Effector memory CD8-positive, alpha-beta T cell (primary cell): Measurements from ENCODE around the gene PRAC2.
A peak's percentile ranks its signal among the peaks of the same experiment; 100 is the strongest.

Experiments
- ATAC-seq: fragments of 150-1000 bp; cut with Tn5 transposase; replicated peaks from 2 replicates; pipeline ENCODE4 v1.10.0; 2021; ENCODE audit warnings: mild to moderate bottlenecking, moderate library complexity
- DNase-seq, 3 experiments: peaks; one replicate each; pipeline ENCODE4 v3.0.0; 2021
- H3K27ac Mint-ChIP-seq, 2 donors: one replicate each; pipeline ENCODE4 v1.8.0; 2022; ENCODE audit warnings: mild to moderate bottlenecking in 2 of 2, mixed read lengths in 2 of 2, moderate library complexity in 2 of 2
- H3K27me3 Mint-ChIP-seq, 2 donors: one replicate each; pipeline ENCODE4 v1.8.0; 2022; ENCODE audit warnings: mixed read lengths in 2 of 2
- H3K36me3 Mint-ChIP-seq: one replicate; pipeline ENCODE4 v1.8.0; 2022; ENCODE audit warnings: mild to moderate bottlenecking, moderate library complexity, mixed read lengths; ENCODE audit not compliant: insufficient read depth
- H3K4me1 Mint-ChIP-seq, 2 donors: one replicate each; pipeline ENCODE4 v1.8.0; 2022; ENCODE audit warnings: low read depth in 2 of 2, mixed read lengths in 2 of 2
- H3K4me3 Mint-ChIP-seq, 2 donors: one replicate each; pipeline ENCODE4 v1.8.0; 2022; ENCODE audit warnings: mild to moderate bottlenecking in 2 of 2, mixed read lengths in 2 of 2, moderate library complexity in 2 of 2
- H3K9me3 Mint-ChIP-seq, 2 donors: one replicate each; pipeline ENCODE4 v1.8.0; 2022; ENCODE audit warnings: mixed read lengths in 2 of 2
- total RNA-seq, 9 experiments: gene quantifications; one replicate each; lab custom pipeline; 2026; lab: John Stamatoyannopoulos, UW

Gene PRAC2
- total RNA-seq, result 0 reads per million in 9 experiments

DNA sequence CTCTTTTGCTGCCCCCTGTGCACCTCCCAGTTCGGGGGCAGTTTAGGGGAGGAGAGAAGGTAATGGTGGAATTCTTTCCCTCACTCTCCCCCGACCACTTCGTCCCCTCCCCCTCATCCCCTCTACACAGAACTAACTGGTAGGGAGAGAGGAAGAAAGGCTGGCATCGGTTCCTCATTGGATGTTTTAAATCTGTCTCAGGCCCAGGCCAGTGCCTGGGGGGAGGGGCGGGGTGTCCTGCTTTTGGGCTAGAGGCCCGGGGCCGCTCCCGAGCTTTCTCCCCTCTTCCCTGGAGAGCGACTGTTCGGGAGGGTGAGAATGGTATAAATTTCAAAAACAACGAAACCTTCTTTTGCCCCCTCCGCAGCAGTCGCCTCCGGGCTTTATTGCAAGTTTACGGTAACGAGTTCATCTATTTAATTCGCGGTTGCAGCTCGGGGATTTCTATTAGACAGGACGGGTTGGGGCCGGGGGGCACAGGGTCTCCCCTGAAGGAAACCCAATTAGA, at the start of gene PRAC2:
TSS of gene PRAC2 (plus strand) at position 271 of the 508 bp plus-strand sequence. CDS start 1,226 bp downstream, outside the sequence.
- ATAC-seq (no peak), DNase-seq (no peak)
- peak within 1 kb of the TSS; percentile 65 to 76 for H3K4me3 Mint-ChIP-seq
- no peaks in the 10 kb centered on the region for H3K9me3 Mint-ChIP-seq
- peaks cover 38% of the 10 kb centered on the region for H3K36me3 Mint-ChIP-seq
- H3K4me1 Mint-ChIP-seq, result peaks cover 25 to 28% of the 10 kb centered on the region in 2 donors
- no peak within 1 kb of the TSS for H3K27ac Mint-ChIP-seq
- H3K27me3 Mint-ChIP-seq, result peaks cover 94 to 100% of the 10 kb centered on the region in 2 donors

DNA sequence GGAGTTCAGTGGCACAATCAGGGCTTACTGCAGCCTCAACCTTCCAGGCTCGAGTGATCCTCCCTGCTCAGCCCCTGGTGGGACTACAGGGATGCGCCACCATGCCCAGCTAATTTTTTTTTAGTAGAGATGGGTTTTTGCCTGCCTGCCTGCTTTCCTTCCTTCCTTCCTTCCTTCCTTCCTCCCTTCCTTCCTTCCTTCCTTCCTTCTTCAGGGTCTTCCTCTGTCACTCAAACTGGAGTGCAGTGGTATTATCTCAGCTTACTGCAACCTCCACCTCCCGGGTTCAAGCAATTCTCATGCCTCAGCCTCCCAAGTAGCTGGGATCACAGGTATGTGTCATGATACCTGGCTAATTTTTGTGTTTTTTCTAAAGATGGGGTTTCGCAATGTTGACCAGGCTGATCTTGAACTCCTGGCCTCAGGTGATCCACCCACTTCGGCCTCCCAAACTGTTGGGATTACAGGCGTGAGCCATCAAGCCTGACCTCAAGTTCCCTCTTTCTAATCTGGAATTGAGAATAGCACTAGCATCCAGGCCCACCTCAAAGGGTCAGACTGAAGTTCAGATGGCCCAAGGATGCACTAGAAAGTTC, 45.9 kb upstream of the PRAC2 start:
- ATAC-seq (no peak), DNase-seq (no peak)
- Mint-ChIP-seq H3K4me3 (no peak overlapping the region), H3K36me3 (peaks cover 4% of the 10 kb centered on the region), H3K9me3 (no peaks in the 10 kb centered on the region), H3K27me3 (peaks cover 7 to 41% of the 10 kb centered on the region in 2 donors), H3K4me1 (peaks cover 4 to 5% of the 10 kb centered on the region in 2 donors), H3K27ac (no peak overlapping the region)

GRCh38 chr17:48678141-48678971, 44.6 kb upstream of the PRAC2 start:
- peak; percentile 68 to 74 (median 72) for DNase-seq
- Mint-ChIP-seq H3K36me3 (peaks cover 4% of the 10 kb centered on the region), H3K4me3 (peak overlapping the region; percentile 38 to 58), H3K27me3 (peaks cover 7 to 40% of the 10 kb centered on the region in 2 donors), H3K9me3 (no peaks in the 10 kb centered on the region), H3K4me1 (peaks cover 4 to 5% of the 10 kb centered on the region in 2 donors), H3K27ac (no peak overlapping the region)
- peak; percentile 95 for ATAC-seq

DNA sequence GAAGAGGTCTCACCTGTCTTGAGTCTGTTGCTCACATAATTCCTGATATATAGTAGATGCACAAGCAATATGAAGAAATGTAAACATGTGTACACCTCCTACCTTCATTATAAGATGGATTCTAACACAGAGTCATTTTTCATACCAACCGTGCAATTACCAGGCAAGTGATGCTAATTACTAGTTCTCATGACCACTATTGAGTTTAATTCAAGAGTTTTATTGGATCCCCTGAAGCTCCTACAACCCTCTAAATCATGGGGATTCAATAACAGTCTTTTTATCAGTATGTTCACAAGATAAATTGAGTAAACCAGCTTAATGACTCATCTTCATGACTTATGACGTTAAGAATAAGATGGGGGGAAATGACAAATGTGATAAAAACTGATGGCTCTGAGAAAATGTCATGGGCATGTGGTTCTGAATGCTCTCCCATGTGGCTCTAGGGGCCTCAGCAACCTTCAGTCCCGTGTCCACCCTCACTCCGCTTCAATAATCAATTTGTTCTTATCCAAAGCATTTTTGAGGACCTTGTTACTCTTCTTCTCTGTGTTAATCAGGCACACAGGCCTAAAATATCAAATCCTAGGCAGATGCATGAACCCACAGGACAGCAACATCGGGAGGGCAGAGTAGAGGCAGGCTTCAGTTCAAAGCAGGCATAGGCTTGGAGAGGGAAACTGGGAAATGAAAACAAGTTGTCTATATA, 43.4 kb upstream of the PRAC2 start:
- Mint-ChIP-seq H3K27me3 (peaks cover 7 to 40% of the 10 kb centered on the region in 2 donors), H3K4me1 (peaks cover 4 to 5% of the 10 kb centered on the region in 2 donors), H3K27ac (no peak overlapping the region), H3K4me3 (no peak overlapping the region), H3K36me3 (peaks cover 4% of the 10 kb centered on the region), H3K9me3 (no peaks in the 10 kb centered on the region)
- DNase-seq (no peak), ATAC-seq (no peak)

DNA sequence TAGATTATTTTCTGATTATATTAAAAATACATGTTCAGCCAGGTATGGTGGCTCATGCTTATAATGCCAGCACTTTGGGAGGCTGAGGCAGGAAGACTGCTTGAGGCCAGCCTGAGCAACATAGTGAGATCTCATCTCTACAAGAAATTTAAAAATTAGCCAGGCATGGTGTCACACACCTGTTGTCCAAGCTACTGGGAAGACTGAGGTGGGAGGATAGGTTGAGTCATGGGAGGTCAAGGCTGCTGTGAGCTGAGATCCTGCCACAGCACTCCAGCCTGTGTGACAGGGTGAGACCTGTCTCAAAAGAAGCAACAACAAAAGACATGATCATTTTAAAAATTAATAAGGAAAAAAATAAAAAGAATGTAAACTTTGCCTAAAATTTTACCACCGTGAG, 41.4 kb upstream of the PRAC2 start:
- DNase-seq, result no peak
- no peak overlapping the region for H3K4me3 Mint-ChIP-seq
- H3K27me3 Mint-ChIP-seq, result peaks cover 7 to 40% of the 10 kb centered on the region in 2 donors
- H3K4me1 Mint-ChIP-seq, result peaks cover 4 to 5% of the 10 kb centered on the region in 2 donors
- H3K36me3 Mint-ChIP-seq, result peaks cover 4% of the 10 kb centered on the region
- no peaks in the 10 kb centered on the region for H3K9me3 Mint-ChIP-seq
- ATAC-seq, result no peak
- no peak overlapping the region for H3K27ac Mint-ChIP-seq

DNA sequence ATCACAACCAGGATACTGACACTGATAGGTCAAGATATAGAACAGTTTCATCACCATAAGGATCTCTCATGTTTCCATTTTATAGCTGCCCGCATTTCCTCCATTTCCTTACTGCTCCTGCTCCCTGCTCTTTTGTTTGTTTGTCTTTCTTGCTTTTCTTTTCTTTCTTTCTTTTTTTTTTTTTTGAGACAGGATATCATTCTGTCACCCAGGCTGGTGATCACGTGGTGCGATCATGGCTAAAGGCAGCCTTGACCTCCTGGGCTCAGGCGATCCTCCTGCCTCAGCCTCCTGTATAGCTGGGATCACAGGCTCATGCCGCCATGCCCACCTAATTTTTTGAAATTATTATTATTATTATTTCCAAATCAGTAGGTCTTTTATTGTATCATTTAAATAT, 32.3 kb upstream of the PRAC2 start:
- Mint-ChIP-seq H3K4me3 (no peak overlapping the region), H3K9me3 (peaks cover 0 to 1% of the 10 kb centered on the region in 2 donors), H3K4me1 (no peaks in the 10 kb centered on the region), H3K27ac (no peak overlapping the region), H3K36me3 (no peaks in the 10 kb centered on the region), H3K27me3 (peaks cover 7 to 15% of the 10 kb centered on the region in 2 donors)
- DNase-seq (no peak), ATAC-seq (no peak)

DNA sequence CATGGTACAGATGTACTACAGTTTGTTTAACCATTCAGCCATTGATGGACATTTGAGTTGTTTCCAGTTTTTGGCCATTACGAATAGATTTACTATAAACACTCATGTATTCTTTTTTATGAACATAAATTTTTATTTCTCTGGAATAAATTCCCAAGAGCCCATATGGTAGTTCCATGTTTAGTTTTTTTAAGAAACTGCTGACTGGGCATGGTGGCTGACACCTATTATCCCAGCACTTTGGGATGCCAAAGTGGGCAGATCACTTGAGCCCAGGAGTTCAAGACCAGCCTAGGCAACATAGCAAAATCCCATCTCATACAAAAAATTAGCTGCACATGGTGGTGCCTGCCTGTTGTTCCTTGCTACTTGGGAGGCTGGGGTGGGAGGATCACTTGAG, 30.9 kb upstream of the PRAC2 start:
- no peak for DNase-seq
- Mint-ChIP-seq H3K27ac (no peak overlapping the region), H3K27me3 (peaks cover 18 to 29% of the 10 kb centered on the region in 2 donors), H3K36me3 (no peaks in the 10 kb centered on the region), H3K9me3 (peaks cover 0 to 1% of the 10 kb centered on the region in 2 donors), H3K4me3 (no peak overlapping the region), H3K4me1 (no peaks in the 10 kb centered on the region)
- no peak for ATAC-seq

- Mint-ChIP-seq H3K4me3 (no peak overlapping the region), H3K9me3 (peaks cover 0 to 1% of the 10 kb centered on the region in 2 donors), H3K27ac (no peak overlapping the region), H3K27me3 (peaks cover 27 to 29% of the 10 kb centered on the region in 2 donors), H3K36me3 (no peaks in the 10 kb centered on the region), H3K4me1 (no peaks in the 10 kb centered on the region)
- ATAC-seq (no peak), DNase-seq (no peak)
These were observed 29.8 kb upstream of the PRAC2 start for GRCh38 chr17:48693178-48693577.

DNA sequence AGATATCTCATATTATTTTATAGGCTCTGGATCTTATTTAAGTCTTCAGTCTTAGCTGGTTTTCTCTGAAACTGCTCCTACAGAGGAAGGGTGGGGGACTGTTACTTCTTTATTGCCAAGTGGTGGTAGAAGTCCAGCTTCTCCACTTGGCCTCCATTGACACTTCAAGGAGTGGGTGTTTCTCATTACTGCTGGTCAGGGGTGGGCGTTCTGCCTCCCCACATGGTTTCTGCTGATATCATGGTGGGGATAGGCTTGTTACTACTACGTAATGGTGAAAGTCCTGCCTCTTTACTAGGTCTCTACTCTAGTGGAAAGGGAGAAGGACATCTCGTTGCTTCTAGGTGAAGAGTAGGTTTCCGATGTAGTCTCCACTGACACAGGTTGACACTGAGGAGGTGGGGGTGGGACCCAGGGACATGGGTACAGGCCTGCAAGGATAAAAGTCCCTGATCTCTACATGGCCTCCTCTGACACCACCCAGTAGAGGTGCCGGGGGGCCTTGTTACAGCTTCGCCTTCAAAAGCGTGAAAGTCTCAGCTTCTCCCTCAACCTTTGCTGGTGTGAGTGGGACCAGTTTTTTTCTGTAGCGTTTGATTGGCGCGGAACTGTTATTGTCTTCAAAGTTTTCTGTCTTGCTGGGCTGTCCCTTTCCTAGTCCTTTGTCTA, 21.0 kb upstream of the PRAC2 start:
- Mint-ChIP-seq H3K4me1 (no peaks in the 10 kb centered on the region), H3K4me3 (no peak overlapping the region), H3K9me3 (no peaks in the 10 kb centered on the region), H3K27me3 (peaks cover 67 to 79% of the 10 kb centered on the region in 2 donors), H3K36me3 (no peaks in the 10 kb centered on the region), H3K27ac (no peak overlapping the region)
- no peak for ATAC-seq
- DNase-seq, result no peak

DNA sequence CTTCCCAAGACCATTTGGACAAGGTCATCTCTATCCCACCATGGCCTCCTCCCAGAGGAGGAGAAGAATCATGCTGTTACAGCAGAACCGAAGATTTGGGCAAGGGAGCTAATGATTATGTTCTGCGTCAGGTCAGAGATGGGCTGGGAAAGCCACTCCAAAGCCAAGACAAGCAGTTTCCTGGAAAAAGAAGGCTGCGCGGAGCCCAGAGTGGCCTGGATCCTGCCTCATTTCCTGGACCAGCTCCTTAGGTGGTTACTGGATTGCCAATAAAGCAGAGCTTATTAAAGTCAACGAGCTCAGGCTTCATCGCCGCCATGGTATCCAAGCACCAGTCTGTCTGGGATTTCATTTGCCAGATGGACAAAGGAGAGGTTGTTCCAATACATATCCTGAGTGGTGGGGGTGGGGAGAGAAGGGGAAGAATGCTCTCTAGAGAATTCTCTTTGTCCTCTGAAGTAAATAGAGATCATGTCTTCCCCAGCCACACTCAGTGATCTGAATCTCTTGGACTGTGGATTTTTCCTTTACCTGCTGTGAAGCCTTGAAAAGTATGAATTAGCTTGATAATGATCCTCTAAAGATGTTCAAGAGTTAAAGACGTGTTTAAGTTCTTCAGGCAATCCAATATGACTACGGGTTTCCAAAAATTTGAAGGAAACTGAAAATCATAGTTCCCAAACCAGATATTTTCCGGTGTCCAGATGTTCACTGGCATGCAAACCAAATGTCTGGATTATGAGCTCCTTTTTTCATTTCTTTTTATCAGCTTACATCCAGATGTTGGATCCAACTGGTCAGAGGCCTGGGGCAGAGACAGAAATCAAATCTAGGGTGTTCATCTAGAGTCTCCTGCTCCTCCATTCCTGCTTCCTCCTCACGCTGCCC, 18.4 kb upstream of the PRAC2 start:
- no peaks in the 10 kb centered on the region for H3K9me3 Mint-ChIP-seq
- no peak for ATAC-seq
- peaks cover 68 to 92% of the 10 kb centered on the region in 2 donors for H3K27me3 Mint-ChIP-seq
- peaks cover 2% of the 10 kb centered on the region for H3K36me3 Mint-ChIP-seq
- H3K27ac Mint-ChIP-seq, result no peak overlapping the region
- H3K4me3 Mint-ChIP-seq, result no peak overlapping the region
- no peak for DNase-seq
- H3K4me1 Mint-ChIP-seq, result no peaks in the 10 kb centered on the region

GRCh38 chr17:48711128-48711527, 11.9 kb upstream of the PRAC2 start:
- no peak overlapping the region for H3K27ac Mint-ChIP-seq
- no peaks in the 10 kb centered on the region for H3K9me3 Mint-ChIP-seq
- H3K4me3 Mint-ChIP-seq, result no peak overlapping the region
- H3K36me3 Mint-ChIP-seq, result peaks cover 2% of the 10 kb centered on the region
- no peak for DNase-seq
- ATAC-seq, result no peak
- H3K27me3 Mint-ChIP-seq, result peaks cover 81 to 90% of the 10 kb centered on the region in 2 donors
- peaks cover 0 to 3% of the 10 kb centered on the region in 2 donors for H3K4me1 Mint-ChIP-seq
